Trophoblast cell (in vitro differentiated cells and primary cell): ENCODE data around the gene USP35.

Experiments
- DNase-seq, 2 donors: peaks; one replicate each; pipeline ENCODE4 v3.0.0-alpha.2; 2016
- H2AFZ ChIP-seq: 2 replicates; pipeline ENCODE4 v1.6.1; 2013; ENCODE audit warnings: low read length, moderate library complexity, mild to moderate bottlenecking; ENCODE audit not compliant: insufficient read depth, poor library complexity
- H2AK5ac ChIP-seq: 2 replicates; pipeline ENCODE4 v1.6.1; 2013; ENCODE audit warnings: mild to moderate bottlenecking, low read length
- H2BK120ac ChIP-seq: 2 replicates; pipeline ENCODE4 v1.6.1; 2013; ENCODE audit warnings: low read length, mild to moderate bottlenecking, moderate library complexity; ENCODE audit not compliant: insufficient read depth, poor library complexity
- H2BK12ac ChIP-seq: 2 replicates; pipeline ENCODE4 v1.6.1; 2013; ENCODE audit warnings: mild to moderate bottlenecking, low read length, moderate library complexity
- H2BK5ac ChIP-seq: 2 replicates; pipeline ENCODE4 v1.6.1; 2013; ENCODE audit warnings: low read length, low read depth, moderate library complexity, mild to moderate bottlenecking; ENCODE audit not compliant: poor library complexity
- H3K14ac ChIP-seq: 2 replicates; pipeline ENCODE4 v1.6.1; 2013; ENCODE audit warnings: mild to moderate bottlenecking, low read length
- H3K18ac ChIP-seq: 2 replicates; pipeline ENCODE4 v1.6.1; 2013; ENCODE audit warnings: mild to moderate bottlenecking, low read length
- H3K23ac ChIP-seq: 2 replicates; pipeline ENCODE4 v1.6.1; 2013; ENCODE audit warnings: low read length
- H3K27ac ChIP-seq: 2 replicates; pipeline ENCODE4 v1.5.1; 2013; ENCODE audit warnings: low read depth, mild to moderate bottlenecking, inconsistent platforms, low read length, moderate library complexity
- H3K27me3 ChIP-seq: 2 replicates; pipeline ENCODE4 v1.6.1; 2013; ENCODE audit warnings: inconsistent platforms, mild to moderate bottlenecking, low read length, moderate library complexity; ENCODE audit not compliant: insufficient read depth
- H3K36me3 ChIP-seq, 2 experiments: 1 replicate in 1 of 2; 2 replicates in 1 of 2; pipeline ENCODE4 v1.6.1; 2013; ENCODE audit warnings: low read length in 2 of 2, mild to moderate bottlenecking in 2 of 2, moderate library complexity in 1 of 2; ENCODE audit not compliant: insufficient read depth in 2 of 2, control insufficient read depth in 1 of 2
- H3K4ac ChIP-seq: 2 replicates; pipeline ENCODE4 v1.6.1; 2013; ENCODE audit warnings: low read depth, mild to moderate bottlenecking, low read length, moderate library complexity
- H3K4me1 ChIP-seq, 2 experiments: 1 replicate in 1 of 2; 2 replicates in 1 of 2; pipeline ENCODE4 v1.6.1; 2013; ENCODE audit warnings: low read length in 2 of 2, mild to moderate bottlenecking in 2 of 2, moderate library complexity in 1 of 2; ENCODE audit not compliant: insufficient read depth in 2 of 2, control insufficient read depth in 1 of 2
- H3K4me2 ChIP-seq: 2 replicates; pipeline ENCODE4 v1.6.1; 2013; ENCODE audit warnings: inconsistent platforms, mild to moderate bottlenecking, low read length, moderate library complexity
- H3K4me3 ChIP-seq: 2 replicates; pipeline ENCODE4 v1.5.1; 2013; ENCODE audit warnings: mild to moderate bottlenecking, low read depth, low read length, inconsistent platforms
- H3K79me1 ChIP-seq: one replicate; pipeline ENCODE4 v1.6.1; 2013; ENCODE audit warnings: low read length
- H3K79me2 ChIP-seq: 2 replicates; pipeline ENCODE4 v1.6.1; 2013; ENCODE audit warnings: low read length, mild to moderate bottlenecking; ENCODE audit not compliant: control insufficient read depth, insufficient read depth, poor library complexity
- H3K9ac ChIP-seq: 2 replicates; pipeline ENCODE4 v1.6.1; 2013; ENCODE audit warnings: mild to moderate bottlenecking, low read length
- H3K9me3 ChIP-seq: 2 replicates; pipeline ENCODE4 v1.6.1; 2013; ENCODE audit warnings: low read depth, mild to moderate bottlenecking, control low read depth, inconsistent platforms, low read length; ENCODE audit not compliant: insufficient read depth
- H4K12ac ChIP-seq: 2 replicates; pipeline ENCODE4 v1.6.1; 2013; ENCODE audit warnings: low read depth, mild to moderate bottlenecking, low read length, moderate library complexity
- H4K8ac ChIP-seq: 2 replicates; pipeline ENCODE4 v1.6.1; 2013; ENCODE audit warnings: low read depth, mild to moderate bottlenecking, low read length, moderate library complexity
- H4K91ac ChIP-seq: one replicate; pipeline ENCODE4 v1.6.1; 2013; ENCODE audit warnings: low read depth, mild to moderate bottlenecking, low read length, moderate library complexity
- WGBS: extraction: QIAGEN DNeasy Blood & Tissue Kit; methylation state at CpG from one replicate; pipeline ENCODE4 v1.1.7; 2013; ENCODE audit warnings: missing lambda C conversion rate; ENCODE audit not compliant: insufficient read length, insufficient coverage; ENCODE audit errors: extremely low coverage; 5-methylcytosine and 5-hydroxymethylcytosine counted together

Gene USP35

GRCh38 chr11:78244080-78244479, 55.4 kb downstream of the USP35 start:
- Histone ChIP-seq H3K23ac (no peak overlapping the region), H4K8ac (no peak overlapping the region), H3K4ac (no peak overlapping the region), H3K27ac (no peak overlapping the region), H3K79me2 (peaks cover 2% of the 10 kb centered on the region), H2AFZ (no peak overlapping the region), H3K4me2 (no peak overlapping the region), H4K12ac (no peak overlapping the region), H2AK5ac (no peak overlapping the region), H2BK120ac (peak overlapping the region; percentile 33), H3K4me3 (no peak overlapping the region), H3K9me3 (peaks cover 1% of the 10 kb centered on the region), H3K14ac (no peak overlapping the region), H3K4me1 (peaks cover 7 to 17% of the 10 kb centered on the region in 2 experiments), H3K27me3 (no peaks in the 10 kb centered on the region), H4K91ac (no peak overlapping the region), H3K36me3 (peaks cover 0 to 13% of the 10 kb centered on the region in 2 experiments), H3K79me1 (no peaks in the 10 kb centered on the region), H2BK5ac (no peak overlapping the region), H2BK12ac (no peak overlapping the region), H3K18ac (no peak overlapping the region), H3K9ac (no peak overlapping the region)
- no CpG with 5 or more reads among the region's 2 CpGs for WGBS
- DNase-seq, result no peak

GRCh38 chr11:78244546-78245255, 56.0 kb downstream of the USP35 start:
- peaks cover 0 to 10% of the 10 kb centered on the region in 2 experiments for H3K36me3 ChIP-seq
- no peak overlapping the region for H2BK12ac ChIP-seq
- no peak overlapping the region for H4K8ac ChIP-seq
- peaks cover 1% of the 10 kb centered on the region for H3K9me3 ChIP-seq
- no peak overlapping the region for H4K91ac ChIP-seq
- H3K79me2 ChIP-seq, result peaks cover 2% of the 10 kb centered on the region
- no peaks in the 10 kb centered on the region for H3K27me3 ChIP-seq
- H3K18ac ChIP-seq, result no peak overlapping the region
- no peak overlapping the region for H4K12ac ChIP-seq
- H3K4me3 ChIP-seq, result no peak overlapping the region
- H3K79me1 ChIP-seq, result no peaks in the 10 kb centered on the region
- H2AFZ ChIP-seq, result no peak overlapping the region
- H2BK5ac ChIP-seq, result no peak overlapping the region
- DNase-seq, result no peak
- no peak overlapping the region for H3K4me2 ChIP-seq
- H3K27ac ChIP-seq, result no peak overlapping the region
- no peak overlapping the region for H3K4ac ChIP-seq
- H2AK5ac ChIP-seq, result no peak overlapping the region
- H3K14ac ChIP-seq, result no peak overlapping the region
- H3K23ac ChIP-seq, result no peak overlapping the region
- WGBS, result no CpG with 5 or more reads among the region's 4 CpGs
- no peak overlapping the region for H2BK120ac ChIP-seq
- no peak overlapping the region for H3K9ac ChIP-seq
- peaks cover 6 to 13% of the 10 kb centered on the region in 2 experiments for H3K4me1 ChIP-seq

- no peak overlapping the region for H2AFZ ChIP-seq
- no peak overlapping the region for H2BK5ac ChIP-seq
- no peak overlapping the region for H4K12ac ChIP-seq
- peaks cover 0 to 6% of the 10 kb centered on the region in 2 experiments for H3K4me1 ChIP-seq
- no peak overlapping the region for H3K23ac ChIP-seq
- H4K91ac ChIP-seq, result no peak overlapping the region
- no peak for DNase-seq
- H3K18ac ChIP-seq, result no peak overlapping the region
- no peaks in the 10 kb centered on the region for H3K79me1 ChIP-seq
- H3K14ac ChIP-seq, result no peak overlapping the region
- no peak overlapping the region for H3K27ac ChIP-seq
- no peaks in the 10 kb centered on the region for H3K27me3 ChIP-seq
- no peaks in the 10 kb centered on the region for H3K79me2 ChIP-seq
- H3K4me3 ChIP-seq, result no peak overlapping the region
- H3K9me3 ChIP-seq, result no peaks in the 10 kb centered on the region
- no CpG with 5 or more reads among the region's 3 CpGs for WGBS
- no peak overlapping the region for H3K4me2 ChIP-seq
- peaks cover 5 to 17% of the 10 kb centered on the region in 2 experiments for H3K36me3 ChIP-seq
- H2BK12ac ChIP-seq, result no peak overlapping the region
- no peak overlapping the region for H3K4ac ChIP-seq
- no peak overlapping the region for H3K9ac ChIP-seq
- no peak overlapping the region for H2AK5ac ChIP-seq
- no peak overlapping the region for H4K8ac ChIP-seq
- no peak overlapping the region for H2BK120ac ChIP-seq
These were observed 59.5 kb downstream of the USP35 start for GRCh38 chr11:78248191-78248590.

- H3K4me1 ChIP-seq, result peaks cover 0 to 6% of the 10 kb centered on the region in 2 experiments
- no peak overlapping the region for H4K8ac ChIP-seq
These were observed 60.2 kb downstream of the USP35 start for GRCh38 chr11:78248903-78249302.

More at GRCh38 chr11:78248903-78249302, 60.2 kb downstream of the USP35 start:
- no peak for DNase-seq
- Histone ChIP-seq H3K79me2 (no peaks in the 10 kb centered on the region), H2AK5ac (no peak overlapping the region), H3K4me2 (no peak overlapping the region), H3K4me3 (no peak overlapping the region), H3K27me3 (no peaks in the 10 kb centered on the region), H3K36me3 (peaks cover 5 to 17% of the 10 kb centered on the region in 2 experiments), H2BK12ac (no peak overlapping the region), H3K9ac (no peak overlapping the region), H4K12ac (no peak overlapping the region), H3K23ac (no peak overlapping the region), H2BK5ac (no peak overlapping the region), H2AFZ (no peak overlapping the region), H2BK120ac (no peak overlapping the region), H3K18ac (no peak overlapping the region), H3K14ac (no peak overlapping the region), H3K9me3 (no peaks in the 10 kb centered on the region), H4K91ac (no peak overlapping the region), H3K79me1 (no peaks in the 10 kb centered on the region), H3K4ac (no peak overlapping the region), H3K27ac (no peak overlapping the region)
